ENCODE measurements around the gene HAS3. TPM values are rescaled to one million over a fixed set of nuclear protein-coding genes. Genes with fewer than 3 reads are reported as not detected.

The HAS3 gene
- total RNA-seq, 2 donors from 2014 or later: 0.11 to 0.28 TPM

DNA sequence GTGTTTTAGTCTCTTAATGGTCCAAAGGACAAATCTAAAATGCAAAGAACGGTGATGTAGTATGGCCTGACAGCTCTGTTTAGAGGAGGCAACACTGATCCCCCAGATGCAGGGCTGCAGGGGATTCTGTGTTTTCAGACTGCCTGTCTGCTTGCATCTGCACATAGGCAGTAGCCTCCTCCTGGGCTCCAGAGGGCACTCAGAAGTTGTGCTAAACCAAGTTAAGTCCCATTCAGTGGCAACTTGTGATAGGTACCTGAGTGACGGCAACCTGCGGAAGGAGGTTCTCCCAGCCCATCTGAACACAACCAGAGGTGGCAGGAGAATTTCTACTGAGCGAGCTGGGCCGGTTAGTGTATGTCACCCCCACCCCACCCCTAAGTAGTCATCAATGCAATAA, 9.9 kb downstream of the HAS3 start:
- Histone ChIP-seq H3K36me3 (peaks cover 38% of the 10 kb centered on the region), H3K27ac (no peak overlapping the region), H3K9me3 (no peaks in the 10 kb centered on the region), H3K27me3 (no peaks in the 10 kb centered on the region), H3K4me1 (peaks cover 0 to 19% of the 10 kb centered on the region in 2 donors), H3K4me3 (no peak overlapping the region)
- TF ChIP-seq, protein P1, sequence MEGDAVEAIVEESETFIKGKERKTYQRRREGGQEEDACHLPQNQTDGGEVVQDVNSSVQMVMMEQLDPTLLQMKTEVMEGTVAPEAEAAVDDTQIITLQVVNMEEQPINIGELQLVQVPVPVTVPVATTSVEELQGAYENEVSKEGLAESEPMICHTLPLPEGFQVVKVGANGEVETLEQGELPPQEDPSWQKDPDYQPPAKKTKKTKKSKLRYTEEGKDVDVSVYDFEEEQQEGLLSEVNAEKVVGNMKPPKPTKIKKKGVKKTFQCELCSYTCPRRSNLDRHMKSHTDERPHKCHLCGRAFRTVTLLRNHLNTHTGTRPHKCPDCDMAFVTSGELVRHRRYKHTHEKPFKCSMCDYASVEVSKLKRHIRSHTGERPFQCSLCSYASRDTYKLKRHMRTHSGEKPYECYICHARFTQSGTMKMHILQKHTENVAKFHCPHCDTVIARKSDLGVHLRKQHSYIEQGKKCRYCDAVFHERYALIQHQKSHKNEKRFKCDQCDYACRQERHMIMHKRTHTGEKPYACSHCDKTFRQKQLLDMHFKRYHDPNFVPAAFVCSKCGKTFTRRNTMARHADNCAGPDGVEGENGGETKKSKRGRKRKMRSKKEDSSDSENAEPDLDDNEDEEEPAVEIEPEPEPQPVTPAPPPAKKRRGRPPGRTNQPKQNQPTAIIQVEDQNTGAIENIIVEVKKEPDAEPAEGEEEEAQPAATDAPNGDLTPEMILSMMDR (IDR thresholded peaks at IDR 0.05): no peak
- DNase-seq (ENCODE audit: low spot score): no peak

DNA sequence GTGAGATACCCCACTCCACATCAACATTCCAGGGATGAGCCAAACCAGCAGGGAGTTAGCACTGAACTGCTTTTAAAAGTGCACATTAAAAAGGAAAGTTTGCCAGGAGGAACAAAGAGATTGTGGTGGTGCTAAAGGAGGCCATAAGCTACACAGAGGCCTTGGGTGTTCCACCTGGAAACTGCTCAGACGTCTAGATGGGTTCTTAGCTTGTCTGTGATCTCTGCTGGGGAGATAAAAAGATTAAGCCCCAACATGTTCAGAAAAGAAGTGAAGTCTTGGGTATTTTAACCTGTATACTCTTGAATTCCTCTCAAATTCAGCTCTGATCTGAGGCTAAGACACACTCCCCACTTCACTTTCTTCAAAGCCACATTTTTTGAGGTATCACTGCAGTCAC, 10.4 kb downstream of the HAS3 start:
- Histone ChIP-seq H3K9me3 (no peaks in the 10 kb centered on the region), H3K4me1 (peaks cover 0 to 19% of the 10 kb centered on the region in 2 donors), H3K36me3 (peaks cover 42% of the 10 kb centered on the region), H3K27ac (no peak overlapping the region), H3K27me3 (no peaks in the 10 kb centered on the region), H3K4me3 (no peak overlapping the region)
- TF ChIP-seq, protein P1 (IDR thresholded peaks at IDR 0.05): no peak
- no peak for DNase-seq (ENCODE audit: low spot score)

DNA sequence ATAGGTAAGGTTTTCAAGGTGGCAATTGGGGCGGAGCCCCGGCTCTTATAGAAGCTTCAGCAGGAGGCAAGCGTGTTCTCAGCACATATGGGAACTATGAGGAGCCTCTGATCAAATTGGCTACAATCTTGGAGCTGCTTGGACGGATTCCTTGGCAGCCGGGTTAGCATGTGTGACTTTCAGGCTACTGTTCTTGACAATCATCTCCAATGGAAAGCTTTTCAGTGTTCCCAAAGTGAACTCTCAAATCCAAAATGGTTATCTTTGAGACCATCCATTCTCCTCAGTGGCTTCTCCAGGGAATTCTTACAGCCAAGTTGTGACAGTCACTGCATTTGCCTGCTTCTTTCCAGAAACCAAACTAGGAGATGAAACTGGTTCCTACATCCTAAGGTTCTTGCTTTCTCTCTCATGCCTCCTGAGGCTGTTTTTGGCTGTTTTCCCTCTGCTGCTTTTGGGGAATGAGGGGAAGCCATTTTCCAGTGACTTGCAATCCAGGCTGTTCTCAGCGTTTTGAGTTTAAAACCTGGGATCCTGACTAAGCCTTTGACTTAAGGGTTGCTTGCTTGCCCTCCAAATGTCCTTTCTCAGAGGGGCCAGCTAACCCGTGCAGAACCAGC, 10.9 kb downstream of the HAS3 start:
- Histone ChIP-seq H3K27ac (no peak overlapping the region), H3K9me3 (no peaks in the 10 kb centered on the region), H3K27me3 (no peaks in the 10 kb centered on the region), H3K36me3 (peaks cover 45% of the 10 kb centered on the region), H3K4me1 (peaks cover 0 to 19% of the 10 kb centered on the region in 2 donors), H3K4me3 (no peak overlapping the region)
- DNase-seq (ENCODE audit: low spot score): no peak
- TF ChIP-seq, protein P1 (IDR thresholded peaks at IDR 0.05): no peak

DNA sequence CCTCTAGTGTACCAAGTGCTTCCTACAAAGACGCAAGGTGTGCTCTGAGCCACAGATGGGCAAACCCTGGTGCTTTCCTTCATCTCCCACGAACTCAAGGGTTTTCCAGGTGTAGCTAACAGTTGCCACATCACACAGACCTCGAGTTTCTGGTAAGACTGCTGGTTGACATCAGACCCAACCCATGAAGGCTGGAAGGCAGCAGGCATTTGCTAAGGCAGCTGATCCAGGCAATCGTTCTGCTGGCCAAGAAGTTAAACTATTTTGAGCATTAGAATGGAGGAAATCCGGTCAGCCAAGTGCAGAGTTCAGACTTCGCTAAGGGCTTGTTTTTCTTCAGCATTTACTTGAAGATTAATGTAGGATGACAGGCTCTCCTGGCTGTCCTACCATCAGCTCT, 11.5 kb downstream of the HAS3 start:
- H3K27ac ChIP-seq: no peak overlapping the region
- TF ChIP-seq, protein P1 (IDR thresholded peaks at IDR 0.05): no peak
- H3K27me3 ChIP-seq: no peaks in the 10 kb centered on the region
- DNase-seq (ENCODE audit: low spot score): no peak
- H3K4me3 ChIP-seq: no peak overlapping the region
- no peaks in the 10 kb centered on the region for H3K9me3 ChIP-seq
- H3K36me3 ChIP-seq: peaks cover 45% of the 10 kb centered on the region
- H3K4me1 ChIP-seq: peaks cover 0 to 19% of the 10 kb centered on the region in 2 donors

DNA sequence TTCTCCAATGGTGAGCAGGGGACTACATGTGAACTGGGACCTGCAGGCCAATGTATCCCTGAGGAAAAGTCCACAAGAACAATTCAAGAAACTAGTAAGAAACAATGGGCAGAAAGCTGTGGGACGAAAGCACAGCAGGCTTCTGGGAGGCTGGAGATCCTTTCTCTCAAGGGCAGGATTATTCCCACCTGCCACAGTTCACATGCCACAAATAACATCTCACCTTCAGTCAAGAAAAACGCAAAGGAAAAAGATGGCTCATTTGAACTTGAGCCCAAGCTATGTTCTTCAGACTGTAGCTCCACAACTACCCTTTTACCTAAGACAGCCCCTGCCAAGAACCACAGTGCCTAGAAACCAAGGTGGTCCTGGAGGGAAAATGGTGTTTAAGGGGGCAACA, 13.0 kb downstream of the HAS3 start:
- Histone ChIP-seq H3K9me3 (no peaks in the 10 kb centered on the region), H3K36me3 (peaks cover 45% of the 10 kb centered on the region), H3K27me3 (no peaks in the 10 kb centered on the region), H3K4me1 (peaks cover 0 to 13% of the 10 kb centered on the region in 2 donors), H3K4me3 (no peak overlapping the region), H3K27ac (no peak overlapping the region)
- DNase-seq (ENCODE audit: low spot score): no peak
- TF ChIP-seq, protein P1 (IDR thresholded peaks at IDR 0.05): no peak

DNA sequence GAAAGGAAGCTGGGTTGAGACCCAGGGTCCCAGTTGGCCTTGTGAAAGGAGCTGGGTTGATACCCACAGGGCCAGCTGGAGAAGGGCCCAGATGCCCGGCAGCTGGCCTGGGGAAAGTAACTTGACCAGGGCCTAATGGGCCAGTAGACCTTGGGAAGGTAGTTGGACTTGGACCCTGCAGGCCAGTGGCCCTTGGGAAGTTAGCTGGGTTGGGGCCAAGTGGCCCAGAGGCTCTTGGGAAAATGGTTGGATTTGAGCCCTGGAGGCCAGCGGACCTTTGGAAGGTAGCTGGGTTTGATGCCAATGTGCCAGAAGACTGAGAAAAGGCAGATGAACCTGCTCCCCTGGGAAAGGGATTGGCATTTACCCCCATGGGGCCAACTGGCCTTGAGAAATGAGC, 13.5 kb downstream of the HAS3 start:
- Histone ChIP-seq H3K36me3 (peaks cover 42% of the 10 kb centered on the region), H3K27me3 (no peaks in the 10 kb centered on the region), H3K9me3 (no peaks in the 10 kb centered on the region), H3K4me1 (peaks cover 0 to 13% of the 10 kb centered on the region in 2 donors), H3K4me3 (no peak overlapping the region), H3K27ac (no peak overlapping the region)
- TF ChIP-seq, protein P1 (IDR thresholded peaks at IDR 0.05): no peak
- no peak for DNase-seq (ENCODE audit: low spot score)

All from right atrium auricular region (tissue), 2 donors.